A549 (cell line): Measurements from ENCODE around the gene PTGER3.

Experiments
- BHLHE40 ChIP-seq: IDR thresholded peaks from 2 replicates; pipeline ENCODE4 v1.6.1; 2012; ENCODE audit warnings: low read depth, low read length, inconsistent platforms
- CHD2 ChIP-seq: fragments of 150-350 bp; IDR thresholded peaks from 2 replicates; pipeline ENCODE4 v1.6.1; 2014; ENCODE audit warnings: low read length; ENCODE audit not compliant: partially characterized antibody
- CHD4 ChIP-seq: fragments of 200-600 bp; sonication (generic); IDR thresholded peaks from 2 replicates; pipeline ENCODE4 v1.6.1; 2016; ENCODE audit warnings: antibody characterized with exemption, mild to moderate bottlenecking, borderline replicate concordance
- JUN ChIP-seq, 2 experiments: fragments of >200 bp; sonication (Bioruptor Twin); formaldehyde crosslinking; IDR thresholded peaks; 2 replicates in 1 of 2; 3 replicates in 1 of 2; pipeline ENCODE4 v1.6.1; 2016 to 2017
- MAFK ChIP-seq: fragments of 450-650 bp; IDR thresholded peaks from 2 replicates; pipeline ENCODE4 v1.6.1; 2014; ENCODE audit not compliant: partially characterized antibody
- PBX3 ChIP-seq: IDR thresholded peaks from 2 replicates; pipeline ENCODE4 v1.6.1; 2012
- POLR2A ChIP-seq: IDR thresholded peaks from 2 replicates; pipeline ENCODE4 v1.6.1; 2012; ENCODE audit warnings: mild to moderate bottlenecking, low read length
- RCOR1 ChIP-seq: fragments of 150-350 bp; IDR thresholded peaks from 2 replicates; pipeline ENCODE4 v1.6.1; 2014; ENCODE audit warnings: antibody characterized with exemption, low read length, low read depth
- SMC3 ChIP-seq: fragments of >200 bp; sonication (Bioruptor Twin); formaldehyde crosslinking; IDR thresholded peaks from 3 replicates; pipeline ENCODE4 v1.6.1; 2018; ENCODE audit warnings: inconsistent platforms
- SREBF2 ChIP-seq: fragments of 450-650 bp; IDR thresholded peaks from 2 replicates; pipeline ENCODE4 v1.6.1; 2014; ENCODE audit warnings: mild to moderate bottlenecking, moderate library complexity
- TF ChIP-seq, protein P1 (sequence below): fragments of >200 bp; sonication (Bioruptor Twin); formaldehyde crosslinking; IDR thresholded peaks from 3 replicates; pipeline ENCODE4 v1.5.1; 2016

- TF ChIP-seq, protein P1, sequence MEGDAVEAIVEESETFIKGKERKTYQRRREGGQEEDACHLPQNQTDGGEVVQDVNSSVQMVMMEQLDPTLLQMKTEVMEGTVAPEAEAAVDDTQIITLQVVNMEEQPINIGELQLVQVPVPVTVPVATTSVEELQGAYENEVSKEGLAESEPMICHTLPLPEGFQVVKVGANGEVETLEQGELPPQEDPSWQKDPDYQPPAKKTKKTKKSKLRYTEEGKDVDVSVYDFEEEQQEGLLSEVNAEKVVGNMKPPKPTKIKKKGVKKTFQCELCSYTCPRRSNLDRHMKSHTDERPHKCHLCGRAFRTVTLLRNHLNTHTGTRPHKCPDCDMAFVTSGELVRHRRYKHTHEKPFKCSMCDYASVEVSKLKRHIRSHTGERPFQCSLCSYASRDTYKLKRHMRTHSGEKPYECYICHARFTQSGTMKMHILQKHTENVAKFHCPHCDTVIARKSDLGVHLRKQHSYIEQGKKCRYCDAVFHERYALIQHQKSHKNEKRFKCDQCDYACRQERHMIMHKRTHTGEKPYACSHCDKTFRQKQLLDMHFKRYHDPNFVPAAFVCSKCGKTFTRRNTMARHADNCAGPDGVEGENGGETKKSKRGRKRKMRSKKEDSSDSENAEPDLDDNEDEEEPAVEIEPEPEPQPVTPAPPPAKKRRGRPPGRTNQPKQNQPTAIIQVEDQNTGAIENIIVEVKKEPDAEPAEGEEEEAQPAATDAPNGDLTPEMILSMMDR: no peak
- TF ChIP-seq CHD2: no peak
- TF ChIP-seq BHLHE40: no peak
- no peak for TF ChIP-seq POLR2A
- no peak for TF ChIP-seq JUN (IDR thresholded peaks at IDR 0.05)
- TF ChIP-seq MAFK: no peak
- no peak for TF ChIP-seq CHD4
- no peak for TF ChIP-seq SREBF2
- no peak for TF ChIP-seq SMC3
- TF ChIP-seq PBX3: no peak
- TF ChIP-seq RCOR1: no peak
Measured at GRCh38 chr1:71033136-71033535, 14.5 kb downstream of the PTGER3 start.
